GM18909 (cell line): ENCODE results near the gene KCND2.
A peak's percentile ranks its signal among the peaks of the same experiment; 100 is the strongest.

Source experiments
- ATAC-seq: cut with Tn5 transposase; IDR thresholded peaks from one replicate; pipeline ENCODE4 v1.9.1; 2021; ENCODE audit warnings: mild to moderate bottlenecking; ENCODE audit not compliant: unreplicated experiment, poor library complexity

Gene KCND2

DNA sequence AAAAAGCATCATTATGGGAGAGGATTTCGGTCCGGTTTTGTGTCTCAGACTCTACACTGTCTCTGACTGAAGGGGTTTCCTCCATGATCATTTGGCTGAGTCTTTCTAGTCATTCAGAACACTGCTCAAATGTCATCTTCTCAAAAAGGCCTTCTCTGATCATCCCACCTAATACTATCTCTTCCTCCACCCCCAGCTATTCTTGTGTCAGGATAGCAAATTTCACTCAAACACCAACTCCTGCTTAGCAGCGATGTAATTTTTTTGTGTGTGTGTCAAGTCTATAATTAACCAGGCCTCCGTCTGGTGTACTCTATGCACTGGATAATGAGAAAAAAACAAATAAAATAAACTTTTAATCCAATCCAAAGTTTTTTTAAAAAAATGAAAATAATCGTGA, 200.4 kb downstream of the KCND2 start:
- ATAC-seq = no peak

DNA sequence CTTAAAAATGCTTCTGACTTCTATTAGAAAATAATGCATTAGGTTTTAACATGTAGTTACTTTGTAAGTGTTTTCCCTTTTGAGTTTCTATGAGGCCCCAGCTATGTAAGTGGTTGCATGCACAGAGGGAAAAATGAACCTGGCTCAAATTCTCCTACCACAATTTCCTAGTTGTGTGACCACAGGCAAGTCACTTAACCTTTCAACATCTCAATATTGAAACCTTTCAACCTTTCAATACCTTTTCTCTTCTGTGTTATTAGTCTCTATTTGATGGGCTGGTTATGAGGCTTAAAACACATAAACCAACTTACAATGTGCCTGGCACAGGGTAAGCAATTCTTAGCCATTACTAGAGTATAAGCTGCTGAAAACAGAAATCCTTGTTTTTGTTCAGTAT, 203.0 kb downstream of the KCND2 start:
- peak; percentile 83 for ATAC-seq

DNA sequence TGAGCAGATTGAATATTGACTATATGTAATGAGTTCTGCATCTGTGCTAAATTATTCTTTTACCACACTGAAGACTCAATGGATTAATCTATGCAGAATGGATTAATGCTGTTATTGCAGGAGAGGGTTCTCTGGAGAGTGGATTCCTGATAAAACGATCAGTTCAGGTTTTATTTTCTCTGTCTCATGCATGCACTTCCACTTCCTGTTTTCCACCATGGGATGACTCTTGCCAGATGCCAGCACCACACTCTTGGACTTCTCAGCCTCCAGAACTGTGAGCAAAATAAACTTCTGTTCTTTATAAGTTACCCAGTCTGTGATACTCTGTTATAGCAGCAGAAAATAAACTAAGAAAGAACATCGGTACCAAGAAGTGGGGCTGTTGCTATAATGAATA, 207.5 kb downstream of the KCND2 start:
- no peak for ATAC-seq

GRCh38 chr7:120480930-120481329, 208.0 kb downstream of the KCND2 start:
- no peak for ATAC-seq

DNA sequence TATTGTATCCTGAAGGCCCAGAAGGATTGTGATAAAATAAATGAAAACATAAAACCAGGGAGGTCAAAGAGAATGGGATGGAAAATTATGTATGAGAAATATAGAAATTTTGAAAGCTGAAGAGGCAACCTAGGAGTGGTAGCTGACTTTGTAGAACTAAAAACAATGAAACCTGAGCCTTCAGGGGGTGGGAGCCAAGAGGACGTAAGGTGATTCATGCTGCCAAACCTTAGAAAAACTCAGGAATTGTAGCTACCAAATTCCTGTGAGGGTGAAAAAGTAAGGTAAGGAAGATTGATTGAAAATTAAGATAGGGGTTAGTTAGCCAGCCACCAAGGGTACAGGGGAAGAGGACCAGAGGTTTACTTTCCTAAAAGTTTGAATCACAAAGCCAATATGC, 213.2 kb downstream of the KCND2 start:
- no peak for ATAC-seq

- ATAC-seq = no peak
Observed at GRCh38 chr7:120502132-120502531, 229.2 kb downstream of the KCND2 start.

DNA sequence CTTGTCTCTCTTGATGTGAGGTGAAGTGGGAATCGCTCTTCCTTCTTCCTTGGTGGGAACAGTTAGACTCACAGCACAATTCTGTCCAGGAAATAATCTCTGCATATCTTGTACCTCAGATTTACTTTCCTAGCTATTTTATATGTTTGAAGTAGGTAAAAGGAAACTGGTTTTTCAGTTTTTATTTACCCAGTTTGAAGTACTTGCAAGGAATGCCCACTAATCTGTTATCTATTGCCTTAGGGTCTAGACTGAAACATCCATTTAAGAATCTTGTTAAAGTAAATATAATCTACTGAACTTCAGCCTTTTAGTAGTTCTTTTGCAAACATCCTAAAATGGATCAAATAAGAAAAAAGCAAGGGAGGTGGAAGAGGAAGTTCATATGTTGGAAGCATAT, 229.8 kb downstream of the KCND2 start:
- no peak for ATAC-seq

DNA sequence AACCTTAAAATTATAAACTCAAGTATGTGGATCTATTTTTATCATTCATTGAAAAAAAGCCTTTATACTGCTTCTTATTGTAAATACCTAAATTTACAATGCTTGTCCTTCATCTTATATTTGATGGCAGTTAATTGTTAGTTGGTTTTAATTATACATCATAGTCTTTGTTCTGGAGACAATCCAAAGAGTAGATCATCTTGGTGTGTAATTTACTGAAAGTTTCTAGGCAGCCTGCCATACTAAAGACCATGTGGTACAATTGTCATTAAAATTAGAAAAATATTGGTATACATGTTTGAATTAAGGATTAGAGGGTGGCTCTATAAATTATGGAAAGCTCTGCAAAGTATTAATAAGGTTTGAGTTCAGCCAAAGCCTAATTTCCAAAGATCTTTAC, 231.4 kb downstream of the KCND2 start:
- no peak for ATAC-seq

DNA sequence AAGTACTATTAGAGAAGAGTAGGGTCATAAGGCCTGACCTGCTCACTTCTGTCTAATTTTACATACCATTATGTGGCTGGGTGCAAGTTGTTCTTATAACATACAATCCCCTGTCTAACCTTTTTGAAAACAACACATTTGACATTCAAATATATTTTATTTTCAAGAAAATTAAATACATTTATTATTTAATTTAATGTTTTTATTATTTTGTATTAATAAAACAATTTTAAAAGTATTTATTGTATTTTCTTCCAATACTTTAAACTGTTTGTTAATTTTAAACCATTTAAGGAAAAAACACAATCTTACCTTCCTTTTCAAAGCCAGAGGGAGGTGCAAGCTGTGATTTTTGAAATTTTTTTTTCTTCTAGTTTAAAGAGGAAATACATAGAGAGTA, 232.8 kb downstream of the KCND2 start:
- ATAC-seq = no peak

DNA sequence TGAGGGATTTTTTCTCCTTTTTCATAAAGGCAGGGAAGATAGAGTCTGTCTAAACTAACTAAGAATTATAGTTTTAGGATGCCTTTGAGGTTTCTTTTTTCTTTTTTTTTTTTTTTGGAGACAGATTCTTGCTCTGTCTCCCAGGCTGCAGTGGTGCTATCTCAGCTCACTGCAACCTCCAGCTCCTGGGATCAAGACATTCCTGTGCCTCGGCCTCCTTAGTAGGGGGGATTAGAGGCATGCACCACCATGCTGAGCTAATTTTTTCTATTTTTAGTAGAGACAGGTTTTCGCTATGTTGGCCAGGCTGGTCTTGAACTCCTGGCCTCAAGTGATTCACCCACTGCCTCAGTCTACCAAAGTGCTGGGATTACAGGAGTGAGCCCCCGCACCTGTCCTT, 239.7 kb downstream of the KCND2 start:
- no peak for ATAC-seq

GRCh38 chr7:120519224-120519623, 246.2 kb downstream of the KCND2 start:
- no peak for ATAC-seq

DNA sequence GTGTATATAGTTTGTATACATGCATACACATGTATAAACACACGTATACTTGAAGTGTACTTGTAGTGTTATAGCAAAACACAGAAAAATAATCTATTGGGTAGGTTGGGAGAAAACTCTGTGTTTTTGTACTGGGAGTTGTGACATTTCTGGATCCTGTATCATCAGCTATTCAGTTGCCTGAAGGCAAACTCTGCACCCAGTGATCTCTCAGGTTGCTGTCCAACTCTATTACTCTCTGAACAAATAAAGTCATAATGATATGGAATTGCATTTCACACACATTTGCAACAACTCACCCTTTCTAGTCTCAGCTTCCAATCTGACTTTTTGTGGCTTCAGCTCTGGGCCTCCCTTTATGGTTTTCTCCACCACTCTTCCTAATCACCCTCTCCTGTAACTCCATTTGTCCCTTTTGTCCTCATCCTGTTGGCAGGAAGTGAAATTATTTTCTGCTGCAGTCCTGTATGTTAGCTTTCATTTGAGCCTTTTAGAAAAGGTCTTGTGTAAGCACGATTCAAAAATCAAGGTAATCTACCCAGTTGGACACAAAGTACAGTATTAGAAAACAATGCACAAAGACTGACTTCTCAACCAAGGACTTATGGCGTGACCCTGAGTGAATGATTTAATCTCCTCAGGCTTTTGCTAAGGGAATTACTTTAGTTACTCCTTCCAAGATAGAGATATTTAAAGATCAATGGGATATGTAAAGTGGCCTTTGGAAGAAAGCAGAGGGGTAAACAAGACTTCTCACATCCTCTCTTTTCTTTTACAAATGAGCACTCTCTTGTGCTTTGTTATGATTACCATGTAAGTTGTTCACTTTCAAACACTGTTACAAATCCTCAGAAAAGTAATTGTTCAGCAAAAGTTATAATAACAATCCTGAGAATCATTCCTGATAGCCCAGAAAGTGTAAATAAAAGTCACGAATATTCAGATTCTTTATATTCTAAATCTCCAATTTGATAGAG, 249.1 kb downstream of the KCND2 start:
- no peak for ATAC-seq

DNA sequence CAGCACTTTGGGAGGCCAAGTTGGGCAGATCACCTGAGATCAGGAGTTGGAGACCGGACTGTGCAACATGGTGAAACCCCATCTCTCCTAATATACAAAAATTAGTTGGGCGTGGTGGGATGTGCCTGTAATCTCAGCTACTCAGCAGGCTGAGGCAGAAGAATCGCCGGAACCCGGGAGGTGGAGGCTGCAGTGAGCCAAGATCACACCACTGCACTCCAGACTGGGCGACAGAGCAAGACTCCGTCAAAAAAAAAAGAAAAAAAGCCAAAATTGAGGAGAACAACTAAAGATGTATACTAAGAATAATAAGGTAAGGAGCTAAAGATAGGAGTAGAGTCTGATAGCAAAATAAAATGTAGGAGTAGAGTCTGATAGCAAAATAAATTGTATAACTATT, 251.0 kb downstream of the KCND2 start:
- ATAC-seq = no peak

GRCh38 chr7:120526902-120527509, 254.0 kb downstream of the KCND2 start:
- no peak for ATAC-seq

DNA sequence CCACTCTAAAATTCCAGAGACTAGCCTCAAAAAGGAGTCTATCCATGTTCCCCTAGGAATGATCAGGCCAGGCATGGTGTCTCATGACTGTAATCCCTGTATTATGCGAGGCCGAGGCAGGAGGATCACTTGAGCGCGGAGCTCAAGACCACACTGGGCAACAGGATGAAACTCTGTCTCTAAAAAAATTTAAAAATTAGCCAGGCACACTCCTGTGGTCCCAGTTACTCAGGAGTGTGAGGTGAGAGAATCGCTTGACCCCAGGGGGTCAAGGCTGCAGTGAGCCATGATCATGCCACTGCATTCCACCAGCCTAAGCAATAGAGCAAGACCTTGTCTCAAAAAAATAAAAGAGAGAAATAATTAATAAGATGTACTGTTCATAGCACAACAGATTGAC, 256.8 kb downstream of the KCND2 start:
- ATAC-seq = no peak

GRCh38 chr7:120538335-120538734, 265.4 kb downstream of the KCND2 start:
- ATAC-seq = no peak

DNA sequence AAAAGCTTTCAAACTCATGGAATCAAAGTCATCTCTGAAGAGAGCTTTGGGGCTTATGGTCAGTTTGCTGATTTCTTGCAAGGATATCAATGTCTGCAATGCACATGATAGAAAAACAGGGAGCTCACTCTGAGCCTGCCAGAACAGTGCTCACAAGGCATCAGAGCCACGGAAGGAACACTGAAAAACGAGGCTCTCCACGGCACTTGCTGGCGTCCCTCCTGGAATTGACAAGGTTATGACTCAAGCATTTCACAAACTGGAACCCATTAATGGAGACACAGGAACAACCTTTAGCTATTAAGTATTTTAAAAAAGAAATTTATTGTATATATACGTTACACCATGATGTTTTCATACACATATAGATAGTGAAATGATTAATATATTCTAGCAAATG, 266.3 kb downstream of the KCND2 start:
- ATAC-seq = no peak

- peak; percentile 39 for ATAC-seq
Observed at GRCh38 chr7:120547605-120548004, 274.6 kb downstream of the KCND2 start.

DNA sequence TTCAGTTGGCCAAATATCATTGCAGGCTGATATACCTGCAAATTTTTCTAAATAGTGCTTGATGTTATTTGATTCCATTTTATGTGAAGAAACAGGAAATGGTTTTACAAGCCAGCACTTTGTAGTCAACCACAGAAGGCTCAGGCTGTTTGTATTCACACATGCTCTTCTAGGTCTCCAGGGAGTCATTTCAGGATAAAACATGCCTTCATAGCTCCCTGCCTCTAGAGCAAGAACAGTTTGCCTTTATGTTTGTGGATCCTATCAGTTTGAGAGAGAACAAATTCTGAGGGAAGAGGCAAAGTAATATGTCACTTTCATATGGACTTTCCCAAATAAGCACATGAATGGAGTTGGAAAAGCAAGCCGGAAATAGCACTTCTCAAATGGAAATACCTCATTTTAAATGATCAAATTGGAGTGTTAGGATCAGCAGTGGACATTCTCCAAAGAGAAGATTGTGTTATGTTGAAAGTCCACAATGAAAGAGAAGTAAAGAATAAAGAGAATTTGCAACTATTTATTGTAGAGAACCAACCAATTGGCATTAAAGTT, 277.6 kb downstream of the KCND2 start:
- ATAC-seq = peak; percentile 39

- ATAC-seq = peak; percentile 50
Observed at GRCh38 chr7:120553491-120553890, 280.5 kb downstream of the KCND2 start.

DNA sequence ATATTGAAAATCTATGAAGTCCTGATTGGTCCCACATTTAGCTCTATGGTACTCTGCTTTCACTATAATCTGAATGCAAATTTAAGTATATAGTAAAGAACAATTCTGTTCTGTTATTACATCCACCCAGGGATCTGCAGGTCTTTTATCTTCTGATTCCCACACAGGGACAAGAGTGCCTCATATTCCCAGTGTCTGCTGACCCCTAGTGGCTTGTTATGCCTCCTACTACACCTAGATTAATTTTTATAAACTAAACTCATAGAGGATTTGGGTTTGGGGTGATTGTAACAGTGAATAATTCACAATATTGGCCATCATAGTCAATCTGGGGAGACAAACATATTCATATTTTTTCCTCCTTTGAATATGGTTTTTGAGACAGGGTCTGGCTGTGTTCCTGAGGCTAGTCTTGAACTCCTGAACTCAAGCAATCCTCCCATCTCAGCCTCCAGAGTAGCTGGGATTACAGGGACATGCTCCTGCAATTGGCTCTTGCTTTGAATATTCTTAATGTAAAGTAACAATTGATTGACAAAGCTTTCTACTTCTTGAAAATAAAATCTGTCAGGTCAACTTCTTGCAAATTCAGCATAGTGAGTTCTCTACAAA, 282.1 kb downstream of the KCND2 start:
- ATAC-seq = peak; percentile 80
